ENCODE measurements around the gene LAMC3. TPM values are rescaled to one million over a fixed set of nuclear protein-coding genes. Genes with fewer than 3 reads are reported as not detected.

LAMC3 gene
- total RNA-seq, 1 donor from 2014 or later, result 1.0 TPM

DNA sequence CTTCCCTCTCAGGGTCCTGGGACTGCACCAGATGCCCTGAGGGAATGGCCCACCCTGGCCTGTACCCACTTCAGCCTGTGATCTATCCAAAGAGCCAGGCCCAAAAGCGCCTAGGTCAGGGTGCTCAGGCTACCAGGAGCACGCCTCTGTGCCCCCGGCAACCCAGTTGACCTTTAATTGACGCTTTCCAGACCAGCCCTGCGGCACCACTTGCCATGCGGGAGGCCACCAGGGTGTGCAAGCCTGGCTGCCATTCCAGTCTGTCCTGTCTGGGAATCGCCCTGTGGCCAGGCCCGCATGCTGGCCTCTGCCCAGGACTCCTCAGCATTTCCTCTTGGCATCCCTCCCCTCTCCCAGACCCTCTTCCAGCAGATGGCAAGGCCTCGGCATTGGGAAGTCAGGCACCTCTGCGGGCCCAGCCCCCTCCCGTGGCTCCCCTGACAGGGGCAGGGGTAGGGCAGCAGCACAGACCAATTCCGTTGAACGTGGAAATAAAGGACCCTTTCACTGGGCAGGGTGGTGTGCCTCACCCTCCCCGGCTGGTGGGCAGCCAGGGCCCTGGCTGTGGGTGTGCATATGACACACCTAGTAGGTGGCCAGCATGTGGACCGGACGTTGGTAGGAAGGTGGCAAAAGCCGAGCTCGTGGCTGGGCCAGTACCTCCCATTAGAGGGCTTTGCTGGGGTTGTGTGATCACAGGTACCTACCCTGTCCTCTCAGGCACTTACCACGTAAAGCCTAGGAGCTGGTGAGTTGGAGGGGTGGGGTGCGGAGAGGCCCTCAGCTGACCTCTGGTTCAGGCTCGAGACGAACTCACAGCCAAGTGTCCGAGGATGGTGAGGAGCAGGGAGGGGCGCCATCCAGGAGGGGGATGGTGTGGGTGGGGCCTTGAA, 83.8 kb downstream of the LAMC3 start:
- Mint-ChIP-seq H3K9me3 (ENCODE audit: unreplicated experiment) (no peaks in the 10 kb centered on the region), H3K4me3 (ENCODE audit: unreplicated experiment) (no peak overlapping the region), H3K36me3 (ENCODE audit: unreplicated experiment) (no peaks in the 10 kb centered on the region), H3K27me3 (ENCODE audit: unreplicated experiment) (peaks cover 4% of the 10 kb centered on the region), H3K4me1 (ENCODE audit: unreplicated experiment) (peaks cover 14% of the 10 kb centered on the region), H3K27ac (ENCODE audit: unreplicated experiment) (no peak overlapping the region)
- TF ChIP-seq, protein P1, sequence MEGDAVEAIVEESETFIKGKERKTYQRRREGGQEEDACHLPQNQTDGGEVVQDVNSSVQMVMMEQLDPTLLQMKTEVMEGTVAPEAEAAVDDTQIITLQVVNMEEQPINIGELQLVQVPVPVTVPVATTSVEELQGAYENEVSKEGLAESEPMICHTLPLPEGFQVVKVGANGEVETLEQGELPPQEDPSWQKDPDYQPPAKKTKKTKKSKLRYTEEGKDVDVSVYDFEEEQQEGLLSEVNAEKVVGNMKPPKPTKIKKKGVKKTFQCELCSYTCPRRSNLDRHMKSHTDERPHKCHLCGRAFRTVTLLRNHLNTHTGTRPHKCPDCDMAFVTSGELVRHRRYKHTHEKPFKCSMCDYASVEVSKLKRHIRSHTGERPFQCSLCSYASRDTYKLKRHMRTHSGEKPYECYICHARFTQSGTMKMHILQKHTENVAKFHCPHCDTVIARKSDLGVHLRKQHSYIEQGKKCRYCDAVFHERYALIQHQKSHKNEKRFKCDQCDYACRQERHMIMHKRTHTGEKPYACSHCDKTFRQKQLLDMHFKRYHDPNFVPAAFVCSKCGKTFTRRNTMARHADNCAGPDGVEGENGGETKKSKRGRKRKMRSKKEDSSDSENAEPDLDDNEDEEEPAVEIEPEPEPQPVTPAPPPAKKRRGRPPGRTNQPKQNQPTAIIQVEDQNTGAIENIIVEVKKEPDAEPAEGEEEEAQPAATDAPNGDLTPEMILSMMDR (IDR thresholded peaks at IDR 0.05), result no peak
- DNase-seq (ENCODE audit: extremely low spot score, unreplicated experiment), result no peak

DNA sequence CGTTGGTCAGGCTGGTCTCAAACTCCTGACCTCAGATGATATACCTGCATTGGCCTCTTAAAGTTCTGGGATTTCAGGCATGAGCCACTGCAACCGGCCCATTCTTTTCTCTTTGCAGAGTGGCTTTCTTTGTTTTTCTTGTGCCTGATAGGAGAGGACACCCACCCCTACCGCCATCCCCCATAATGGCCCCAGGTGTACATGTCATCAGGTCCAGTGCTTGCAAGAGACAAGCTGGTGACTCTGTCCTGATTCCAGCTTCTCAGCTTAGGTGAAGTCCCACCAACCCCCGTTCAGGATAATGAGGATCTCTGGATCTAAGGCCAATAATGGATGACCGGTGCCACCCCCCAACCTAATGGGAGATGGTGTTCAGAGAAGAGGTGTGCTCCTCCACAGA, 85.0 kb downstream of the LAMC3 start:
- H3K4me3 Mint-ChIP-seq (ENCODE audit: unreplicated experiment), result no peak overlapping the region
- no peak for DNase-seq (ENCODE audit: extremely low spot score, unreplicated experiment)
- H3K27ac Mint-ChIP-seq (ENCODE audit: unreplicated experiment), result no peak overlapping the region
- H3K36me3 Mint-ChIP-seq (ENCODE audit: unreplicated experiment), result no peaks in the 10 kb centered on the region
- H3K27me3 Mint-ChIP-seq (ENCODE audit: unreplicated experiment), result peaks cover 4% of the 10 kb centered on the region
- TF ChIP-seq, protein P1 (IDR thresholded peaks at IDR 0.05), result no peak
- H3K4me1 Mint-ChIP-seq (ENCODE audit: unreplicated experiment), result peaks cover 25% of the 10 kb centered on the region
- no peaks in the 10 kb centered on the region for H3K9me3 Mint-ChIP-seq (ENCODE audit: unreplicated experiment)

DNA sequence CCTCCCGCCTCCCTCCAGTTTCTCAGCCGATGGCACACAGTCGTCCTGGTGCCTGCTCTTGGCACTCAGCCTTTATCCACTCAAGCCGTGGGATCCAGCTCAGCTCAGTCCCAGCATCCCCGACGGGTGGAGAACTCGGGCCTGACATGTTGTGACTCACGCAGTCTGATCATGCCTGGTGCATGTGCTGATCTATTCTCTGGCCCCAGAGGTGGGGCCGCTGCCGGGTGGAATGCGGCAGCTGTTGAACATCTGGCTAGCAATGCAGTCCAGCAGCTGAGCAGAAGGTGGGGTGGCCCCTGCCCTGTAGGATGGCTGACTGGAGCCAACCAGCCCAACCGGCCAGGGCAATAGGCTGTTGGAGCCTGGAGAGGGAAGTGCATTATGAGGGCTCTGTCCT, 85.6 kb downstream of the LAMC3 start:
- H3K4me1 Mint-ChIP-seq (ENCODE audit: unreplicated experiment), result peaks cover 27% of the 10 kb centered on the region
- H3K4me3 Mint-ChIP-seq (ENCODE audit: unreplicated experiment), result peak overlapping the region; percentile 36
- H3K9me3 Mint-ChIP-seq (ENCODE audit: unreplicated experiment), result no peaks in the 10 kb centered on the region
- H3K27me3 Mint-ChIP-seq (ENCODE audit: unreplicated experiment), result peaks cover 4% of the 10 kb centered on the region
- no peak for DNase-seq (ENCODE audit: extremely low spot score, unreplicated experiment)
- no peaks in the 10 kb centered on the region for H3K36me3 Mint-ChIP-seq (ENCODE audit: unreplicated experiment)
- no peak overlapping the region for H3K27ac Mint-ChIP-seq (ENCODE audit: unreplicated experiment)
- TF ChIP-seq, protein P1 (IDR thresholded peaks at IDR 0.05), result no peak

DNA sequence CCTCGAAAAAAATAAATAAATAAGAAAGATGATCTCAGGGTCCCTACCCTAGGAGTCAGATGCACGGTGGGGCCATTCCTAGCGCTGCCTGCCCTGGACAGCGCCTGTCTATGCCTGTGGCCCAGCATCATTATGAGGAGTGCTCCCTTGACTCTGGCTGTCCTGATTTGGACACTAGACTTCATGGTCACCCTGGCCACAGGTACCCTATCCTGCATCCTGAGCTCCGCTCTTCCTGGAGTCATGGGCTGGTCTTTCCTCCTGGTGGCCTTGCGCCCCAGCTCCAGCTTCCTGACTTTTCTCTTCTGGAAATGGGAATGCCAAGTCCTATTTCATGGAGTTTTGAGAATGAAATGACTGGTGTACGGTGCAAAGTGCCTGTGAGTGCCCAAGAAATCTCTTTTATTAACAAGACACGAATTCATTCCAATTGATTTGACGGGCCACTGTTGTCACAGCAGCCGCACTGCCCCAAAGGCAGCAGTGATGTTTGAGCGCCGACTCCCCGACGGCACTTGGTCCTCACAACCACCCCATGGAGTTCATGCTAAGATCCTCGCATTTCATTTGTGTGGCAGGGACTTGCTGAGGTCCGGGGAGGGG, 86.8 kb downstream of the LAMC3 start:
- Mint-ChIP-seq H3K9me3 (ENCODE audit: unreplicated experiment) (no peaks in the 10 kb centered on the region), H3K27ac (ENCODE audit: unreplicated experiment) (no peak overlapping the region), H3K4me1 (ENCODE audit: unreplicated experiment) (peaks cover 37% of the 10 kb centered on the region), H3K27me3 (ENCODE audit: unreplicated experiment) (peaks cover 4% of the 10 kb centered on the region), H3K4me3 (ENCODE audit: unreplicated experiment) (peak overlapping the region; percentile 61), H3K36me3 (ENCODE audit: unreplicated experiment) (no peaks in the 10 kb centered on the region)
- no peak for DNase-seq (ENCODE audit: extremely low spot score, unreplicated experiment)
- TF ChIP-seq, protein P1 (IDR thresholded peaks at IDR 0.05), result no peak
